H1 (cell line): Measurements from ENCODE around the gene CTNND2.

Experiments
- ATF2 ChIP-seq: IDR thresholded peaks from 2 replicates; pipeline ENCODE4 v1.6.1; 2012; ENCODE audit warnings: low read length, inconsistent platforms
- CBX5 ChIP-seq: fragments of 300-800, 300-1000 bp; sonication (generic); IDR thresholded peaks from 2 replicates; pipeline ENCODE4 v1.7.1; 2016; ENCODE audit warnings: antibody characterized with exemption, low read length, low read depth
- CEBPB ChIP-seq: IDR thresholded peaks from 2 replicates; pipeline ENCODE4 v1.6.1; 2012; ENCODE audit warnings: low read depth, low read length
- KDM5A ChIP-seq: fragments of 200-600 bp; IDR thresholded peaks from 2 replicates; pipeline ENCODE4 v1.7.1; 2012; ENCODE audit warnings: mild to moderate bottlenecking, low read length, inconsistent platforms, mixed read lengths
- POLR2A ChIP-seq, 2 experiments: IDR thresholded peaks; 1 replicate in 1 of 2; 2 replicates in 1 of 2; pipeline ENCODE4 v1.6.1; 2011; ENCODE audit warnings: low read depth in 2 of 2, low read length in 2 of 2, mild to moderate bottlenecking in 2 of 2; ENCODE audit errors: control extremely low read depth in 1 of 2
- POLR2AphosphoS5 ChIP-seq: IDR thresholded peaks from 2 replicates; pipeline ENCODE4 v1.6.1; 2011; ENCODE audit warnings: low read depth, low read length
- RFX5 ChIP-seq: IDR thresholded peaks from 2 replicates; pipeline ENCODE4 v1.6.1; 2011; ENCODE audit warnings: low read depth, low read length, improper control_type of control experiment, borderline replicate concordance
- SP1 ChIP-seq: IDR thresholded peaks from 2 replicates; pipeline ENCODE4 v1.6.1; 2011; ENCODE audit warnings: low read depth, low read length
- TCF12 ChIP-seq: IDR thresholded peaks from 2 replicates; pipeline ENCODE4 v1.6.1; 2011; ENCODE audit warnings: low read depth, mild to moderate bottlenecking, low read length
- TEAD4 ChIP-seq: IDR thresholded peaks from 2 replicates; pipeline ENCODE4 v1.6.1; 2012; ENCODE audit warnings: low read depth, low read length, inconsistent platforms, mixed read lengths
- TF ChIP-seq, protein P1 (sequence below), 3 experiments: IDR thresholded peaks; 1 replicate in 2 of 3; 2 replicates in 1 of 3; pipeline versions ENCODE4 v1.5.1 to v1.6.1; 2011; ENCODE audit warnings: low read length in 3 of 3, mild to moderate bottlenecking in 3 of 3, inconsistent platforms in 2 of 3, low read depth in 1 of 3, moderate library complexity in 1 of 3; ENCODE audit not compliant: insufficient read depth in 1 of 3; ENCODE audit errors: control extremely low read depth in 1 of 3
- TF ChIP-seq, protein P2 (sequence below): IDR thresholded peaks from 2 replicates; pipeline ENCODE4 v1.6.1; 2012; ENCODE audit warnings: inconsistent platforms
- TF ChIP-seq, protein P3 (sequence below): IDR thresholded peaks from 2 replicates; pipeline ENCODE4 v1.6.1; 2012; ENCODE audit warnings: inconsistent platforms

GRCh38 chr5:10941900-10942299, 962.3 kb downstream of the CTNND2 start:
- TF ChIP-seq, protein P1, sequence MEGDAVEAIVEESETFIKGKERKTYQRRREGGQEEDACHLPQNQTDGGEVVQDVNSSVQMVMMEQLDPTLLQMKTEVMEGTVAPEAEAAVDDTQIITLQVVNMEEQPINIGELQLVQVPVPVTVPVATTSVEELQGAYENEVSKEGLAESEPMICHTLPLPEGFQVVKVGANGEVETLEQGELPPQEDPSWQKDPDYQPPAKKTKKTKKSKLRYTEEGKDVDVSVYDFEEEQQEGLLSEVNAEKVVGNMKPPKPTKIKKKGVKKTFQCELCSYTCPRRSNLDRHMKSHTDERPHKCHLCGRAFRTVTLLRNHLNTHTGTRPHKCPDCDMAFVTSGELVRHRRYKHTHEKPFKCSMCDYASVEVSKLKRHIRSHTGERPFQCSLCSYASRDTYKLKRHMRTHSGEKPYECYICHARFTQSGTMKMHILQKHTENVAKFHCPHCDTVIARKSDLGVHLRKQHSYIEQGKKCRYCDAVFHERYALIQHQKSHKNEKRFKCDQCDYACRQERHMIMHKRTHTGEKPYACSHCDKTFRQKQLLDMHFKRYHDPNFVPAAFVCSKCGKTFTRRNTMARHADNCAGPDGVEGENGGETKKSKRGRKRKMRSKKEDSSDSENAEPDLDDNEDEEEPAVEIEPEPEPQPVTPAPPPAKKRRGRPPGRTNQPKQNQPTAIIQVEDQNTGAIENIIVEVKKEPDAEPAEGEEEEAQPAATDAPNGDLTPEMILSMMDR (IDR thresholded peaks at IDR 0.05; ENCODE audit: control extremely low read depth in 1 of 3, insufficient read depth in 1 of 3, low read depth in 1 of 3, low read length in 3 of 3): no peak
- TF ChIP-seq POLR2AphosphoS5 (no peak), ATF2 (no peak), TEAD4 (no peak), SP1 (no peak), RFX5 (no peak), CEBPB (no peak), TCF12 (no peak), CBX5 (no peak), POLR2A (IDR thresholded peaks at IDR 0.05; ENCODE audit: control extremely low read depth in 1 of 2, low read depth in 2 of 2, low read length in 2 of 2) (no peak), KDM5A (no peak)
- TF ChIP-seq, protein P2, sequence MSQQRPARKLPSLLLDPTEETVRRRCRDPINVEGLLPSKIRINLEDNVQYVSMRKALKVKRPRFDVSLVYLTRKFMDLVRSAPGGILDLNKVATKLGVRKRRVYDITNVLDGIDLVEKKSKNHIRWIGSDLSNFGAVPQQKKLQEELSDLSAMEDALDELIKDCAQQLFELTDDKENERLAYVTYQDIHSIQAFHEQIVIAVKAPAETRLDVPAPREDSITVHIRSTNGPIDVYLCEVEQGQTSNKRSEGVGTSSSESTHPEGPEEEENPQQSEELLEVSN: no peak
- TF ChIP-seq, protein P3, sequence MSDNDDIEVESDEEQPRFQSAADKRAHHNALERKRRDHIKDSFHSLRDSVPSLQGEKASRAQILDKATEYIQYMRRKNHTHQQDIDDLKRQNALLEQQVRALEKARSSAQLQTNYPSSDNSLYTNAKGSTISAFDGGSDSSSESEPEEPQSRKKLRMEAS: no peak
